Astrocyte of the hippocampus (primary cell): ENCODE measurements around the gene EI24.

Source experiments
- DNase-seq: peaks from one replicate; pipeline ENCODE4 v3.0.0; 2011; ENCODE audit warnings: low read depth, low spot score

The EI24 gene

GRCh38 chr11:125579811-125580210 lies 10.5 kb downstream of the EI24 start:
- no peak for DNase-seq

- DNase-seq: no peak
These were observed 14.2 kb downstream of the EI24 start for GRCh38 chr11:125583496-125583895.

GRCh38 chr11:125585487-125585886 lies 16.2 kb downstream of the EI24 start:
- no peak for DNase-seq

- DNase-seq: no peak
These were observed 17.3 kb downstream of the EI24 start for GRCh38 chr11:125586623-125587022.

- DNase-seq: no peak
These were observed 18.2 kb downstream of the EI24 start for GRCh38 chr11:125587480-125587879.

- no peak for DNase-seq
These were observed 19.2 kb downstream of the EI24 start for GRCh38 chr11:125588505-125588904.

GRCh38 chr11:125591649-125592304 lies 22.5 kb downstream of the EI24 start:
- DNase-seq: peak; percentile 72

GRCh38 chr11:125592305-125593113 lies 23.2 kb downstream of the EI24 start, which contains the start of gene STT3A:
Gene STT3A, plus strand, starts transcription at chr11:125592852. Its CDS starts 3,064 bp downstream, at chr11:125595916.
- DNase-seq: peak; percentile 100

- DNase-seq: peak; percentile 66
These were observed 24.0 kb downstream of the EI24 start for GRCh38 chr11:125593114-125593820.

GRCh38 chr11:125594958-125595357 lies 25.7 kb downstream of the EI24 start:
- no peak for DNase-seq

GRCh38 chr11:125600663-125601062 lies 31.4 kb downstream of the EI24 start:
- DNase-seq: no peak

GRCh38 chr11:125603207-125603606 lies 33.9 kb downstream of the EI24 start:
- no peak for DNase-seq

- DNase-seq: no peak
These were observed 36.1 kb downstream of the EI24 start for GRCh38 chr11:125605417-125605816.

- no peak for DNase-seq
These were observed 40.3 kb downstream of the EI24 start for GRCh38 chr11:125609545-125609944.

- DNase-seq: no peak
These were observed 49.1 kb downstream of the EI24 start for GRCh38 chr11:125618383-125618782.

GRCh38 chr11:125621995-125622394 lies 52.7 kb downstream of the EI24 start:
- peak; percentile 42 for DNase-seq

GRCh38 chr11:125623064-125623463 lies 53.8 kb downstream of the EI24 start:
- DNase-seq: no peak

- no peak for DNase-seq
These were observed 55.5 kb downstream of the EI24 start, which contains the start of gene CHEK1 for GRCh38 chr11:125624756-125625213. Gene CHEK1, plus strand, starts transcription at chr11:125625163. Its CDS starts 1,606 bp downstream, at chr11:125626769.

GRCh38 chr11:125625225-125625629 lies 56.0 kb downstream of the EI24 start:
- no peak for DNase-seq

- peak; percentile 96 for DNase-seq
These were observed 56.5 kb downstream of the EI24 start for GRCh38 chr11:125625630-125626287.

GRCh38 chr11:125626288-125626950 lies 57.1 kb downstream of the EI24 start:
- peak; percentile 82 for DNase-seq
